Loucy (cell line): ENCODE results near the gene TMEM127.
A peak's percentile ranks its signal among the peaks of the same experiment; 100 is the strongest.

Experiments used
- H2AFZ ChIP-seq: fragments of 200-600 bp; sonication (generic); 2 replicates; pipeline ENCODE4 v1.6.0; 2016; ENCODE audit warnings: antibody characterized with exemption, mild to moderate bottlenecking, low read length, moderate library complexity
- H3F3A ChIP-seq: fragments of 200-600 bp; 2 replicates; pipeline ENCODE4 v1.6.0; 2016; ENCODE audit warnings: antibody characterized with exemption, low read depth, mild to moderate bottlenecking
- H3K27me3 ChIP-seq: fragments of 200-600 bp; sonication (generic); 2 replicates; pipeline ENCODE4 v1.6.1; 2014; ENCODE audit warnings: low read length, mild to moderate bottlenecking; ENCODE audit not compliant: insufficient read depth, poor library complexity, severe bottlenecking
- H3K36me3 ChIP-seq: fragments of 200-600 bp; sonication (generic); 2 replicates; pipeline ENCODE4 v1.6.1; 2016; ENCODE audit warnings: low read length; ENCODE audit not compliant: insufficient read depth
- H3K4me1 ChIP-seq: fragments of 200-600 bp; sonication (generic); 2 replicates; pipeline ENCODE4 v1.5.1; 2014; ENCODE audit warnings: low read length, mild to moderate bottlenecking; ENCODE audit not compliant: insufficient read depth, poor library complexity, severe bottlenecking
- H3K4me2 ChIP-seq: fragments of 200-600 bp; sonication (generic); 2 replicates; pipeline ENCODE4 v1.6.0; 2014; ENCODE audit warnings: antibody characterized with exemption, low read length, low read depth, mild to moderate bottlenecking; ENCODE audit not compliant: poor library complexity, severe bottlenecking
- H3K4me3 ChIP-seq: fragments of 200-600 bp; sonication (generic); 2 replicates; pipeline ENCODE4 v1.5.1; 2014; ENCODE audit warnings: low read length, mild to moderate bottlenecking, mixed read lengths; ENCODE audit not compliant: poor library complexity, severe bottlenecking
- H3K79me2 ChIP-seq: fragments of 200-600 bp; sonication (generic); 2 replicates; pipeline ENCODE4 v1.6.1; 2014; ENCODE audit warnings: low read length; ENCODE audit not compliant: insufficient read depth
- H3K9ac ChIP-seq: fragments of 200-600 bp; sonication (generic); 2 replicates; pipeline ENCODE4 v1.6.0; 2014; ENCODE audit warnings: mild to moderate bottlenecking, low read depth, low read length, moderate library complexity; ENCODE audit not compliant: poor library complexity, severe bottlenecking
- H3K9me2 ChIP-seq: fragments of 200-600 bp; sonication (generic); replicated peaks from 2 replicates; pipeline ENCODE4 v1.6.1; 2016; ENCODE audit warnings: low read depth, low read length, mixed read lengths
- H3K9me3 ChIP-seq: fragments of 200-600 bp; sonication (generic); 2 replicates; pipeline ENCODE4 v1.6.1; 2014; ENCODE audit warnings: mild to moderate bottlenecking, antibody characterized with exemption, low read length, low read depth; ENCODE audit not compliant: insufficient read depth
- H4K20me1 ChIP-seq: fragments of 200-600 bp; sonication (generic); 2 replicates; pipeline ENCODE4 v1.6.0; 2014; ENCODE audit warnings: antibody characterized with exemption, low read length, mild to moderate bottlenecking; ENCODE audit not compliant: insufficient read depth, poor library complexity, severe bottlenecking
- EZH2phosphoT487 ChIP-seq: fragments of 200-600 bp; IDR thresholded peaks from 2 replicates; pipeline ENCODE4 v1.6.1; 2018; ENCODE audit warnings: antibody characterized with exemption, mild to moderate bottlenecking, moderate library complexity, borderline replicate concordance
- TF ChIP-seq, protein P1 (sequence below): fragments of 200-600 bp; sonication (generic); conservative IDR thresholded peaks from 2 replicates; pipeline ENCODE4 v1.5.1; 2014; ENCODE audit warnings: mild to moderate bottlenecking, antibody characterized with exemption, low read length

Gene TMEM127

DNA sequence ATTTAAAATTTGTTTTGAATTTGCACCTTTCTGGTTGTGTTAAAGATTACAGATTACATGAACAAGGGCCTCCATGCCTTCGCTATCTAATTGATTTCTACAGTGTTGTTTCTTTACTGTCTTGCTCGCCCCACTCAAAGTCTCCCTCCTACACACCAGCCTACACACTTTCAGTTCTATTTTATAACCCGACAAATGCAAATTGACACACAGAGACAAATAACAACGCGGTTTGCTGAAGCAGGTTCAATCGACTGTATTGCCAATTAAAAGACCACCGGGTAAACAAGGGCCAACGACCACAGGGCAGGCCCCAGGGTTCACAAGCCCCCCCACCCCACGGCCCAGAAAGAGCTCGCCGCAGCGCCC lies 58.0 kb downstream of the TMEM127 start:
- Histone ChIP-seq H3K27me3 (no peaks in the 10 kb centered on the region), H4K20me1 (peaks cover 52% of the 10 kb centered on the region), H3F3A (no peaks in the 10 kb centered on the region), H3K4me3 (peak overlapping the region; percentile 95), H3K36me3 (no peaks in the 10 kb centered on the region), H3K9ac (peak overlapping the region; percentile 94), H2AFZ (no peak overlapping the region), H3K4me2 (peak overlapping the region; percentile 100), H3K9me3 (no peaks in the 10 kb centered on the region), H3K4me1 (peaks cover 54% of the 10 kb centered on the region), H3K9me2 (no peaks in the 10 kb centered on the region), H3K79me2 (peaks cover 79% of the 10 kb centered on the region)
- TF ChIP-seq, protein P1, sequence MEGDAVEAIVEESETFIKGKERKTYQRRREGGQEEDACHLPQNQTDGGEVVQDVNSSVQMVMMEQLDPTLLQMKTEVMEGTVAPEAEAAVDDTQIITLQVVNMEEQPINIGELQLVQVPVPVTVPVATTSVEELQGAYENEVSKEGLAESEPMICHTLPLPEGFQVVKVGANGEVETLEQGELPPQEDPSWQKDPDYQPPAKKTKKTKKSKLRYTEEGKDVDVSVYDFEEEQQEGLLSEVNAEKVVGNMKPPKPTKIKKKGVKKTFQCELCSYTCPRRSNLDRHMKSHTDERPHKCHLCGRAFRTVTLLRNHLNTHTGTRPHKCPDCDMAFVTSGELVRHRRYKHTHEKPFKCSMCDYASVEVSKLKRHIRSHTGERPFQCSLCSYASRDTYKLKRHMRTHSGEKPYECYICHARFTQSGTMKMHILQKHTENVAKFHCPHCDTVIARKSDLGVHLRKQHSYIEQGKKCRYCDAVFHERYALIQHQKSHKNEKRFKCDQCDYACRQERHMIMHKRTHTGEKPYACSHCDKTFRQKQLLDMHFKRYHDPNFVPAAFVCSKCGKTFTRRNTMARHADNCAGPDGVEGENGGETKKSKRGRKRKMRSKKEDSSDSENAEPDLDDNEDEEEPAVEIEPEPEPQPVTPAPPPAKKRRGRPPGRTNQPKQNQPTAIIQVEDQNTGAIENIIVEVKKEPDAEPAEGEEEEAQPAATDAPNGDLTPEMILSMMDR = no peak

DNA sequence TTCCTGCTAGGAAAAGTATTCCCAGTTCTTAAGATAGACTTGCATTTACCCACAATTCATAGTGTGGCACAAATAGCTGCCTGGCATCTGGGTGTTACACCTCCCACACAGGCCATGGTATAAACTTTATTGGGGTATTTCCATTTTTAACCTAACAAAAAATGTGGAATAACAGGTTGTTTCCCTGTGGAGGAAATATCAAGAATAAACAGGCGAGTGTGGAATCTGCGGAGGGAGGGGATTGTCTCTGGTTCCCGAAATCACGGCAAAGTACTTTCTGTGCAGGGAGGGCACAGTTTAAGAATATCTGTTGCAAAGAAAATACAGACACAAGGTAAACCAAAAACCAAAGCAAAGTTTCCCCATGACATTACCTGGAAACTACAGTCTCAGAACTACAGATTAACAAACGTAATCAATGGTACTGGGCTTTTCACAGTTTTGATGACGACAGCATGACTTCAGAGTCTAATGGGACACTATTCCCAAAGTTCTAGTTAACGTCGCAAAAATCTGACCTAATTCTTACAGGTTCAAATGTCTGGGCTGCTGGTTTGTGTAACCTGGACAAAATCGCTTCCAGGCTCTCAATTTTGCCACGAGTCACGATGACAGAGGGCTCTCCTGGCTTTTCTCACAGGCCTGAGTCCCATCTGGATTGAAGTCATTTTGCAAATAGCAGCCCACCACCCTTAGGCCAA lies 58.6 kb downstream of the TMEM127 start:
- TF ChIP-seq, protein P1 = no peak
- TF ChIP-seq EZH2phosphoT487 = no peak

DNA sequence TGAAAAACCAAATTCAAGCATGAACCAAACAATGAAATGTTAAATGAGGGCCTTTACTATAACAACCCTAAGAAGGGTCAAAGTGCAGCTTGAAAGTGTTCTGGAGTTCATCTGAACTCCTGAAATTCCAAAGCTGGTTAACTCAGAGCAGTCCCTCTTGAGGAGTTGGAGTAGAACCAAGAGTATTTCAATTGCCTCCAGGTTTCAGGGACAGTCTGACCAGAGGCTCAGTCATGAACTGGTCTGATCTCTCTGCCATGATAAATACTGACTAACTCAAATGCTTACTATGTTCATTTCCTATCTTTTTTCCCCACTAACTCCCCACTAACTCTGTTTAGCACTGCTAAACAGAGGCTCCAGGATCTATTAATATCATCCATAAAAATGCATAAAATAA lies 59.9 kb downstream of the TMEM127 start:
- Histone ChIP-seq H3K79me2 (peaks cover 90% of the 10 kb centered on the region), H3K4me2 (peak overlapping the region; percentile 100), H3K4me1 (peaks cover 69% of the 10 kb centered on the region), H3K9ac (peak overlapping the region; percentile 94), H4K20me1 (peaks cover 71% of the 10 kb centered on the region), H2AFZ (no peak overlapping the region), H3F3A (no peaks in the 10 kb centered on the region), H3K9me2 (no peaks in the 10 kb centered on the region), H3K27me3 (no peaks in the 10 kb centered on the region), H3K9me3 (no peaks in the 10 kb centered on the region), H3K4me3 (peak overlapping the region; percentile 95), H3K36me3 (no peaks in the 10 kb centered on the region)
- no peak for TF ChIP-seq EZH2phosphoT487
- TF ChIP-seq, protein P1 = no peak

More for the DNA sequence above, 58.6 kb downstream of the TMEM127 start:
- Histone ChIP-seq H3K9me3 (no peaks in the 10 kb centered on the region), H3K4me3 (peak overlapping the region; percentile 95), H3F3A (no peaks in the 10 kb centered on the region), H3K9ac (peak overlapping the region; percentile 94), H3K27me3 (no peaks in the 10 kb centered on the region), H3K4me1 (peaks cover 59% of the 10 kb centered on the region), H3K79me2 (peaks cover 84% of the 10 kb centered on the region), H2AFZ (no peak overlapping the region), H4K20me1 (peaks cover 57% of the 10 kb centered on the region), H3K4me2 (peak overlapping the region; percentile 100), H3K9me2 (no peaks in the 10 kb centered on the region), H3K36me3 (no peaks in the 10 kb centered on the region)
